ENCODE data around the gene SLC39A9.

DNA sequence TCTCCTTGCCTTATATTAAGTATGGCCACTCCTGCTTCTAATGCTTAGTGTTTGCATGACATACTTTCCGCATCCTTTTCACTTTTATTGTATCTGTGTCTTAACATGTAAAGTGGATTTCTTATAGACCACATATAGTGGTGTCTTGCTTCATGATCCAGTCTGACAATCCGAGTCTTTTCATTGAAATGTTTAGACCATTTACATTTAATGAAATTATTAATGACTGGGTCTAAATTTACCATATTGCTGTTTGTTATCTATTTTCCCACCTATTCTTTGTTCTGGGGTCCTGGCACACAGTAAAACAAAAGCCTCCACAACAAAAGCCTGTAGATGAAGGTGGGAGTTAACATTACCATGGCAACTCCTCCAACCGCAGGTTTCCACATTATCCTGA, 23.3 kb upstream of the SLC39A9 start:
- no peak for TF ChIP-seq GABPA (IDR thresholded peaks at IDR 0.05 in 1 of 2, conservative IDR thresholded peaks at IDR 0.05 in 1 of 2)
- TF ChIP-seq, protein P1, sequence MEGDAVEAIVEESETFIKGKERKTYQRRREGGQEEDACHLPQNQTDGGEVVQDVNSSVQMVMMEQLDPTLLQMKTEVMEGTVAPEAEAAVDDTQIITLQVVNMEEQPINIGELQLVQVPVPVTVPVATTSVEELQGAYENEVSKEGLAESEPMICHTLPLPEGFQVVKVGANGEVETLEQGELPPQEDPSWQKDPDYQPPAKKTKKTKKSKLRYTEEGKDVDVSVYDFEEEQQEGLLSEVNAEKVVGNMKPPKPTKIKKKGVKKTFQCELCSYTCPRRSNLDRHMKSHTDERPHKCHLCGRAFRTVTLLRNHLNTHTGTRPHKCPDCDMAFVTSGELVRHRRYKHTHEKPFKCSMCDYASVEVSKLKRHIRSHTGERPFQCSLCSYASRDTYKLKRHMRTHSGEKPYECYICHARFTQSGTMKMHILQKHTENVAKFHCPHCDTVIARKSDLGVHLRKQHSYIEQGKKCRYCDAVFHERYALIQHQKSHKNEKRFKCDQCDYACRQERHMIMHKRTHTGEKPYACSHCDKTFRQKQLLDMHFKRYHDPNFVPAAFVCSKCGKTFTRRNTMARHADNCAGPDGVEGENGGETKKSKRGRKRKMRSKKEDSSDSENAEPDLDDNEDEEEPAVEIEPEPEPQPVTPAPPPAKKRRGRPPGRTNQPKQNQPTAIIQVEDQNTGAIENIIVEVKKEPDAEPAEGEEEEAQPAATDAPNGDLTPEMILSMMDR (IDR thresholded peaks at IDR 0.05; ENCODE audit: low read depth, low read length, missing input control), result no peak
- TF ChIP-seq, protein P2, sequence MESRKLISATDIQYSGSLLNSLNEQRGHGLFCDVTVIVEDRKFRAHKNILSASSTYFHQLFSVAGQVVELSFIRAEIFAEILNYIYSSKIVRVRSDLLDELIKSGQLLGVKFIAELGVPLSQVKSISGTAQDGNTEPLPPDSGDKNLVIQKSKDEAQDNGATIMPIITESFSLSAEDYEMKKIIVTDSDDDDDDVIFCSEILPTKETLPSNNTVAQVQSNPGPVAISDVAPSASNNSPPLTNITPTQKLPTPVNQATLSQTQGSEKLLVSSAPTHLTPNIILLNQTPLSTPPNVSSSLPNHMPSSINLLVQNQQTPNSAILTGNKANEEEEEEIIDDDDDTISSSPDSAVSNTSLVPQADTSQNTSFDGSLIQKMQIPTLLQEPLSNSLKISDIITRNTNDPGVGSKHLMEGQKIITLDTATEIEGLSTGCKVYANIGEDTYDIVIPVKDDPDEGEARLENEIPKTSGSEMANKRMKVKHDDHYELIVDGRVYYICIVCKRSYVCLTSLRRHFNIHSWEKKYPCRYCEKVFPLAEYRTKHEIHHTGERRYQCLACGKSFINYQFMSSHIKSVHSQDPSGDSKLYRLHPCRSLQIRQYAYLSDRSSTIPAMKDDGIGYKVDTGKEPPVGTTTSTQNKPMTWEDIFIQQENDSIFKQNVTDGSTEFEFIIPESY (IDR thresholded peaks at IDR 0.05), result no peak
- TF ChIP-seq YY1 (IDR thresholded peaks at IDR 0.05), result no peak
- TF ChIP-seq, protein P3, sequence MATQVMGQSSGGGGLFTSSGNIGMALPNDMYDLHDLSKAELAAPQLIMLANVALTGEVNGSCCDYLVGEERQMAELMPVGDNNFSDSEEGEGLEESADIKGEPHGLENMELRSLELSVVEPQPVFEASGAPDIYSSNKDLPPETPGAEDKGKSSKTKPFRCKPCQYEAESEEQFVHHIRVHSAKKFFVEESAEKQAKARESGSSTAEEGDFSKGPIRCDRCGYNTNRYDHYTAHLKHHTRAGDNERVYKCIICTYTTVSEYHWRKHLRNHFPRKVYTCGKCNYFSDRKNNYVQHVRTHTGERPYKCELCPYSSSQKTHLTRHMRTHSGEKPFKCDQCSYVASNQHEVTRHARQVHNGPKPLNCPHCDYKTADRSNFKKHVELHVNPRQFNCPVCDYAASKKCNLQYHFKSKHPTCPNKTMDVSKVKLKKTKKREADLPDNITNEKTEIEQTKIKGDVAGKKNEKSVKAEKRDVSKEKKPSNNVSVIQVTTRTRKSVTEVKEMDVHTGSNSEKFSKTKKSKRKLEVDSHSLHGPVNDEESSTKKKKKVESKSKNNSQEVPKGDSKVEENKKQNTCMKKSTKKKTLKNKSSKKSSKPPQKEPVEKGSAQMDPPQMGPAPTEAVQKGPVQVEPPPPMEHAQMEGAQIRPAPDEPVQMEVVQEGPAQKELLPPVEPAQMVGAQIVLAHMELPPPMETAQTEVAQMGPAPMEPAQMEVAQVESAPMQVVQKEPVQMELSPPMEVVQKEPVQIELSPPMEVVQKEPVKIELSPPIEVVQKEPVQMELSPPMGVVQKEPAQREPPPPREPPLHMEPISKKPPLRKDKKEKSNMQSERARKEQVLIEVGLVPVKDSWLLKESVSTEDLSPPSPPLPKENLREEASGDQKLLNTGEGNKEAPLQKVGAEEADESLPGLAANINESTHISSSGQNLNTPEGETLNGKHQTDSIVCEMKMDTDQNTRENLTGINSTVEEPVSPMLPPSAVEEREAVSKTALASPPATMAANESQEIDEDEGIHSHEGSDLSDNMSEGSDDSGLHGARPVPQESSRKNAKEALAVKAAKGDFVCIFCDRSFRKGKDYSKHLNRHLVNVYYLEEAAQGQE (IDR thresholded peaks at IDR 0.05), result no peak
- TF ChIP-seq HNF4A (conservative IDR thresholded peaks at IDR 0.05), result no peak
- TF ChIP-seq SP1 (IDR thresholded peaks at IDR 0.05), result no peak
- TF ChIP-seq JUND (IDR thresholded peaks at IDR 0.05), result no peak

Measured in liver (tissue), 3 donors.